ENCODE measurements around the gene POLK.
A peak's percentile ranks its signal among the peaks of the same experiment; 100 is the strongest.
"Not testable (repeated sequence)": the region's sequence is repeated elsewhere in the genome, so short reads cannot be mapped to it uniquely, and the experiment has no call there.

The POLK gene

GRCh38 chr5:75511435-75512382 is at the start of gene POLK, which contains the start of gene CERT1:
Gene POLK, plus strand, starts transcription at chr5:75511891.
Gene CERT1, minus strand, starts transcription at chr5:75511629. Its CDS starts 422 bp downstream, at chr5:75511207.
- peaks cover 20% of the 10 kb centered on the region for H3K36me3 Mint-ChIP-seq (ENCODE audit: low read depth)
- H3K27ac Mint-ChIP-seq, result peak within 1 kb of the TSS; percentile 98
- intact Hi-C loops (cut with micrococcal nuclease), result loop anchor here (1.0 to 10.0 kb wide), 5 partner anchors 46 to 893 kb away; partner anchors contain the start of genes HMGCR, IQGAP2 and POC5
- peaks cover 40% of the 10 kb centered on the region for H3K4me1 Mint-ChIP-seq (ENCODE audit: low read depth)
- no peaks in the 10 kb centered on the region for H3K27me3 Mint-ChIP-seq
- H3K4me3 Mint-ChIP-seq, result peak within 1 kb of the TSS; percentile 99
- no peaks in the 10 kb centered on the region for H3K9me3 Mint-ChIP-seq

DNA sequence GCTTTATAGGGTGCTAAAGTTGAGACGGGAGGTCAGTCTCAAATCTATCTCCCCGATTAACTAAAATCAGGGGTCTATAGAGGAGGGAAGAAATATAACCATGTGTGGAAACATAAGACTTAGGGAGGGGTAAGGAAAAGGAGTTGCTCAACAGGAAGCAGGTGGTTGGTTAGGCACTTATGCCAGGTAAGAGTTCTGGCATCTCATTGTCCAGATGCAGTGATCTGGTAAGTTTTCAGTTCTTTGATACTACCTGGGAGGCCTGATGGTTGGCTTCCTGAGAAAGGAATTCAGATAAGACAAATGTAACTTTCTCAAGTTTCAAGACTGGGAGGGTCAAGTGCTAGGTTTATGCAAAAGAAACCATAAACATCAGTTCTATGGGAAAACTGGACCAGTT is 48.0 kb upstream of the POLK start:
- Mint-ChIP-seq H3K9me3 (peaks cover 4% of the 10 kb centered on the region), H3K27ac (no peak overlapping the region), H3K27me3 (no peaks in the 10 kb centered on the region), H3K4me3 (no peak overlapping the region), H3K36me3 (ENCODE audit: low read depth) (peaks cover 13% of the 10 kb centered on the region), H3K4me1 (ENCODE audit: low read depth) (peaks cover 57% of the 10 kb centered on the region)
- intact Hi-C loops (cut with micrococcal nuclease), result no loop called here

GRCh38 chr5:75465480-75465879 is 46.2 kb upstream of the POLK start:
- Mint-ChIP-seq H3K4me1 (ENCODE audit: low read depth) (peaks cover 55% of the 10 kb centered on the region), H3K27me3 (no peaks in the 10 kb centered on the region), H3K4me3 (no peak overlapping the region), H3K27ac (no peak overlapping the region), H3K36me3 (ENCODE audit: low read depth) (peaks cover 26% of the 10 kb centered on the region), H3K9me3 (peaks cover 21% of the 10 kb centered on the region)
- intact Hi-C loops (cut with micrococcal nuclease), result no loop called here

DNA sequence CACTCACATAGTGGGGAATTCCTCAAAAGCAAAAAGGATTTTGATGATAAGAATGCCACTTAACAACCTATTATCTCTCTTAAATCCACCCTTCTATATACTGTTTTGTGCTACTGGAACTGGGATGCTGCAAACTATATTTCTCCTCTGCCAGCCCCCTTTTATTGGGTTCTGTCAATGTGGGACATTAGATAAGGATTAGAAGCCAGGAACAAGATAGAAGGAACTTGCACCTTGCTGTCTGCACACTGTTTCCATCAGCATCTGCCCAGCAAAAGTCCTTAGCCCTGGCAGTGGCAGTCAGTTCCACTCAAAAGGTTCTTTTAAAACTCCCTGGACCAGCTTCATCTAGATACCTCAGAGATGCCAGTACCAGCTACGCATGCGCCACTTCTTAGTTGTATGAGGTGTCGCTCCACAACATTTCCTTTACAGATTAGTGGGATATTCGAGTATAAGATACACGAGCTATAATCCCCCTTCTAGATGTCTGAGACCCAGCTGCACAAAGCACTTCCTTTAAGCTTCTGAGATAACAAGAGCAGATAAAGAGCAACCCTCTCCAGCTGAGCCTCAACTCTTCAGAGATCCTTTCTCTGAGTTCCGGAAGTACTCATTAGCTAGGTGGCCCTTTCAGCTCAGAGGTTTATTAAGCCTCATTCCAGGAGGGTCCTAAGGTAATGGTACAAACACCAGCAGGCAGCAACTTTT is 45.5 kb upstream of the POLK start:
- H3K27ac Mint-ChIP-seq, result no peak overlapping the region

GRCh38 chr5:75468593-75468992 is 43.1 kb upstream of the POLK start:
- no peak overlapping the region for H3K27ac Mint-ChIP-seq
- peaks cover 21% of the 10 kb centered on the region for H3K9me3 Mint-ChIP-seq
- H3K4me1 Mint-ChIP-seq (ENCODE audit: low read depth), result peaks cover 41% of the 10 kb centered on the region
- peaks cover 21% of the 10 kb centered on the region for H3K36me3 Mint-ChIP-seq (ENCODE audit: low read depth)
- intact Hi-C loops (cut with micrococcal nuclease), result no loop called here
- H3K27me3 Mint-ChIP-seq, result no peaks in the 10 kb centered on the region
- H3K4me3 Mint-ChIP-seq, result no peak overlapping the region

More for the DNA sequence above, 45.5 kb upstream of the POLK start:
- Mint-ChIP-seq H3K27me3 (no peaks in the 10 kb centered on the region), H3K9me3 (peaks cover 21% of the 10 kb centered on the region), H3K4me1 (ENCODE audit: low read depth) (peaks cover 53% of the 10 kb centered on the region), H3K4me3 (no peak overlapping the region), H3K36me3 (ENCODE audit: low read depth) (peaks cover 30% of the 10 kb centered on the region)
- intact Hi-C loops (cut with micrococcal nuclease), result no loop called here

DNA sequence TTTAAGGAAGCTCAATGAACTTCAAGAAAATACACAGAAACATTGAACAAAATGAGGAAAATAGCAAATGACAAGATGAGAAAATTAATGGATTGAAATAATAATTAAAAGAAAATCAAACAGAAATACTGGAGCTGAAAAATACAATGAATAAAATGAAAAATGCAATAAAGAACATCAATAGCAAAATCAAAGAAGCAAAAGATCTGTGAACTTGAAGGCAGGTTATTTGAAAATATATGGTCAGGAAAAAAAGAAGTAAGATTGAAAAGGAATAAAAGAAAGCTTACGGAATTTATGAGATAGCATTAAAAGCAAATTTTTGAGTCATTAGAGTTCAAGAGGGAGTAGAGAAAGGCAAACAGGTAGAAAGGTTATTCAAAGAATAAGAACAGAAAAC is 42.7 kb upstream of the POLK start:
- H3K27me3 Mint-ChIP-seq, result no peaks in the 10 kb centered on the region
- H3K4me3 Mint-ChIP-seq, result no peak overlapping the region
- peaks cover 21% of the 10 kb centered on the region for H3K36me3 Mint-ChIP-seq (ENCODE audit: low read depth)
- H3K27ac Mint-ChIP-seq, result no peak overlapping the region
- H3K9me3 Mint-ChIP-seq, result peaks cover 21% of the 10 kb centered on the region
- intact Hi-C loops (cut with micrococcal nuclease), result no loop called here
- H3K4me1 Mint-ChIP-seq (ENCODE audit: low read depth), result peaks cover 37% of the 10 kb centered on the region

DNA sequence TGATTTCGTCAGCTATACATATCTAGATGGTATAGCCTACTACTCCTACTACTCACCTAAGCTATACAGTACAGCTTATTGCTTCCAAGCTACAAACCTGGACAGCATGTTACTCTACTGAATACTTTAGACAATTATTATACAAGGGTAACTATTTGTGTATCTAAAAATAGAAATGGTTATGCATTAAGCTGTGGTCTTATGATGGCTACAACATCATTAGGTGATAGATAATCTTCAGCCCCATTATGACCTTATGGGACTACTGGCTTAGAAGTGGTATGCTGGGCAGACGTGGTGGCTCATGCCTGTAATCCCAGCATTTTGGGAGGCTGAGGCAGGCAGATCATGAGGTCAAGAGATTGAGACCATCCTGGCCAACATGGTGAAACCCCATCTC is 40.5 kb upstream of the POLK start:
- H3K4me1 Mint-ChIP-seq (ENCODE audit: low read depth), result peaks cover 19% of the 10 kb centered on the region
- intact Hi-C loops (cut with micrococcal nuclease), result no loop called here
- no peaks in the 10 kb centered on the region for H3K27me3 Mint-ChIP-seq
- H3K27ac Mint-ChIP-seq, result no peak overlapping the region
- peaks cover 21% of the 10 kb centered on the region for H3K36me3 Mint-ChIP-seq (ENCODE audit: low read depth)
- peaks cover 21% of the 10 kb centered on the region for H3K9me3 Mint-ChIP-seq
- H3K4me3 Mint-ChIP-seq, result no peak overlapping the region

GRCh38 chr5:75472973-75473372 is 38.7 kb upstream of the POLK start:
- no peaks in the 10 kb centered on the region for H3K27me3 Mint-ChIP-seq
- H3K27ac Mint-ChIP-seq, result no peak overlapping the region
- H3K4me3 Mint-ChIP-seq, result no peak overlapping the region
- peaks cover 21% of the 10 kb centered on the region for H3K9me3 Mint-ChIP-seq
- peaks cover 21% of the 10 kb centered on the region for H3K36me3 Mint-ChIP-seq (ENCODE audit: low read depth)
- H3K4me1 Mint-ChIP-seq (ENCODE audit: low read depth), result peaks cover 16% of the 10 kb centered on the region
- intact Hi-C loops (cut with micrococcal nuclease), result no loop called here

DNA sequence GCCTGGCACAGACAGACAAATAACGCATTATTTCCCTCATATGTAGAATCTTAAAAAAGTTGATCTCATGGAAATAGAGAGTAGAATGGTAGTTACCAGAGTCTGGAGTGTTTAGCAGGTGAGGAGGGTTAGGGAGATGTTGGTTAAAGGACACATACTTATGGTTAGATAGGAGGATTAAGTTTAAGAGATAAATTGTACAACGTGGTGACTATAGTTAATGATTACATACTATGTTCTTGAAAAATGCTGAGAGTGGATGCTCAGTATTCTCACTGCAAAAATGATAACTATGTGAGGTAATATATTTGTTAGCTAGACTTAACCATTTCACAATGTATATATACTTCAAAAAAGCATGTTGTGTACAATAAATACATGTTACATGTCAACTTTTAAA is 38.2 kb upstream of the POLK start:
- H3K27me3 Mint-ChIP-seq, result no peaks in the 10 kb centered on the region
- H3K4me3 Mint-ChIP-seq, result no peak overlapping the region
- H3K27ac Mint-ChIP-seq, result no peak overlapping the region
- H3K9me3 Mint-ChIP-seq, result peaks cover 19% of the 10 kb centered on the region
- H3K4me1 Mint-ChIP-seq (ENCODE audit: low read depth), result peaks cover 16% of the 10 kb centered on the region
- intact Hi-C loops (cut with micrococcal nuclease), result no loop called here
- peaks cover 21% of the 10 kb centered on the region for H3K36me3 Mint-ChIP-seq (ENCODE audit: low read depth)

- intact Hi-C loops (cut with micrococcal nuclease), result no loop called here
- Mint-ChIP-seq H3K4me1 (ENCODE audit: low read depth) (peaks cover 16% of the 10 kb centered on the region), H3K36me3 (ENCODE audit: low read depth) (peaks cover 6% of the 10 kb centered on the region), H3K4me3 (no peak overlapping the region), H3K9me3 (peaks cover under 1% of the 10 kb centered on the region), H3K27me3 (no peaks in the 10 kb centered on the region), H3K27ac (no peak overlapping the region)
These were observed 36.3 kb upstream of the POLK start for GRCh38 chr5:75475364-75475763.

DNA sequence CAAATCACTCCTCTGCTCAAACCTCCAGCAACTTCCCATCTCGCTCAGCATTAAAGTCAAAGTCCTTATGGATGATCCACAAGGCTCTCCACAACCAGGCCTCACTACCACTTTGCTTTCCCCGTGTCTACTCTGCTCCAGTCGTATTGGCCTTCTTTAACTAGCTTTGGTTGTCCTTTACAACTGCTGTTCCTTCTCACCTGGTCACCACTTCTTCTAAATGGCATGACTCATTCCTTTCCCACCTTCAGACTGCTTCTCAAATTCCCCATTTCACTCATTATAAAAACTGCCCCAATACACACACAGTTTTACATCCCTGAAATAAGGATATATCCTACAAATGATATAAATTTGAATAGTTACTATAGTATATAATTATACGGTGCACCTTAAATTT is 30.7 kb upstream of the POLK start:
- Mint-ChIP-seq H3K9me3 (peaks cover 24% of the 10 kb centered on the region), H3K4me1 (ENCODE audit: low read depth) (peaks cover 29% of the 10 kb centered on the region), H3K27ac (no peak overlapping the region), H3K4me3 (no peak overlapping the region), H3K27me3 (no peaks in the 10 kb centered on the region), H3K36me3 (ENCODE audit: low read depth) (peaks cover 23% of the 10 kb centered on the region)
- intact Hi-C loops (cut with micrococcal nuclease), result no loop called here

- peaks cover 38% of the 10 kb centered on the region for H3K9me3 Mint-ChIP-seq
These were observed 29.2 kb upstream of the POLK start for GRCh38 chr5:75482482-75482881.

GRCh38 chr5:75484605-75485004 is 27.1 kb upstream of the POLK start:
- Mint-ChIP-seq H3K27ac (no peak overlapping the region), H3K4me1 (ENCODE audit: low read depth) (peaks cover 32% of the 10 kb centered on the region), H3K36me3 (ENCODE audit: low read depth) (peaks cover 51% of the 10 kb centered on the region), H3K9me3 (peaks cover 54% of the 10 kb centered on the region), H3K4me3 (no peak overlapping the region), H3K27me3 (no peaks in the 10 kb centered on the region)
- intact Hi-C loops (cut with micrococcal nuclease), result no loop called here

More at GRCh38 chr5:75482482-75482881, 29.2 kb upstream of the POLK start:
- Mint-ChIP-seq H3K36me3 (ENCODE audit: low read depth) (peaks cover 35% of the 10 kb centered on the region), H3K27ac (no peak overlapping the region), H3K27me3 (no peaks in the 10 kb centered on the region), H3K4me1 (ENCODE audit: low read depth) (peaks cover 32% of the 10 kb centered on the region), H3K4me3 (no peak overlapping the region)
- intact Hi-C loops (cut with micrococcal nuclease), result no loop called here

DNA sequence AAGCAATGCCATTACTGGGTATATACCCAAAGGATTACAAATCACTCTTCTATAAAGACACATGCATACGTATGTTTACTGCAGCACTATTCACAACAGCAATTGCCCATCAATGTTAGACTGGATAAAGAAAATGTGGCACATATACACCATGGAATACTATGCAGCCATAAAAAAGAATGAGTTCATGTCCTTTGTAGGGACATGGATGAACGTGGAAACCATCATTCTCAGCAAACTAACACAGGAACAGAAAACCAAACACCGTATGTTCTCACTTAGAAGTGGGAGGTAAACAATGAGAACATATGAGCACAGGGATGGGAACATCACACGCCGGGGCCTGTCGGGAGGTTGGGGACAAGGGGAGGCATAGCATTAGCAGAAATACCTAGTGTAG is 21.8 kb upstream of the POLK start:
- H3K9me3 Mint-ChIP-seq, result peaks cover 50% of the 10 kb centered on the region
- H3K4me3 Mint-ChIP-seq; H3K27ac Mint-ChIP-seq; H3K27me3 Mint-ChIP-seq; intact Hi-C loops (cut with micrococcal nuclease): not testable (repeated sequence)
- peaks cover 76% of the 10 kb centered on the region for H3K36me3 Mint-ChIP-seq (ENCODE audit: low read depth)
- H3K4me1 Mint-ChIP-seq (ENCODE audit: low read depth), result peaks cover 20% of the 10 kb centered on the region
